Ascending aorta (tissue), 2 donors: Measurements from ENCODE around the gene GSG1. TPM values are rescaled to one million over a fixed set of nuclear protein-coding genes. Genes with fewer than 3 reads are reported as not detected.
A peak's percentile ranks its signal among the peaks of the same experiment; 100 is the strongest.

Source experiments
- DNase-seq, 2 donors: peaks; one replicate each; pipeline ENCODE4 v3.0.0-alpha.2; 2019; ENCODE audit warnings: low spot score in 2 of 2
- H3K27ac ChIP-seq, 2 donors: fragments of 200-600 bp; sonication (generic); one replicate each; pipeline ENCODE4 v1.5.1; 2016 to 2017; ENCODE audit warnings: mild to moderate bottlenecking in 1 of 2
- H3K27me3 ChIP-seq: fragments of 200-600 bp; sonication (generic); one replicate; pipeline ENCODE4 v1.5.1; 2017
- H3K36me3 ChIP-seq, 2 donors: fragments of 200-600 bp; sonication (generic); one replicate each; pipeline ENCODE4 v1.5.1; 2016
- H3K4me1 ChIP-seq, 2 donors: fragments of 200-600 bp; sonication (generic); one replicate each; pipeline ENCODE4 v1.5.1; 2016 to 2017; ENCODE audit warnings: mild to moderate bottlenecking in 1 of 2
- H3K4me3 ChIP-seq, 2 donors: fragments of 200-600 bp; sonication (generic); one replicate each; pipeline ENCODE4 v1.5.1; 2016 to 2017; ENCODE audit warnings: mild to moderate bottlenecking in 1 of 2
- H3K9me3 ChIP-seq, 2 donors: fragments of 200-600 bp; sonication (generic); one replicate each; pipeline ENCODE4 v1.5.1; 2016
- CTCF ChIP-seq, 3 experiments: fragments of 200-600 bp in 2 of 3; fragments of 450-650 bp in 1 of 3; sonication (generic) in 2 of 3; IDR thresholded peaks; one replicate each; pipeline ENCODE4 v1.5.1; 2016 to 2019; ENCODE audit warnings: antibody characterized with exemption in 3 of 3, mild to moderate bottlenecking in 1 of 3, moderate library complexity in 1 of 3
- intact Hi-C: fragments of 100-400 bp; cut with DNase I; formaldehyde crosslinking; loops from one replicate; pipeline ENCODE4 v1.15.1; 2023
- total RNA-seq: library from RNA; depleted of rRNA; stranded (reverse); fragments of >200 nt; gene quantifications from one replicate; pipeline ENCODE4 v1.1.0, GENCODE V29; 2016

Gene GSG1
- total RNA-seq, 1 donor from 2014 or later: not detected

DNA sequence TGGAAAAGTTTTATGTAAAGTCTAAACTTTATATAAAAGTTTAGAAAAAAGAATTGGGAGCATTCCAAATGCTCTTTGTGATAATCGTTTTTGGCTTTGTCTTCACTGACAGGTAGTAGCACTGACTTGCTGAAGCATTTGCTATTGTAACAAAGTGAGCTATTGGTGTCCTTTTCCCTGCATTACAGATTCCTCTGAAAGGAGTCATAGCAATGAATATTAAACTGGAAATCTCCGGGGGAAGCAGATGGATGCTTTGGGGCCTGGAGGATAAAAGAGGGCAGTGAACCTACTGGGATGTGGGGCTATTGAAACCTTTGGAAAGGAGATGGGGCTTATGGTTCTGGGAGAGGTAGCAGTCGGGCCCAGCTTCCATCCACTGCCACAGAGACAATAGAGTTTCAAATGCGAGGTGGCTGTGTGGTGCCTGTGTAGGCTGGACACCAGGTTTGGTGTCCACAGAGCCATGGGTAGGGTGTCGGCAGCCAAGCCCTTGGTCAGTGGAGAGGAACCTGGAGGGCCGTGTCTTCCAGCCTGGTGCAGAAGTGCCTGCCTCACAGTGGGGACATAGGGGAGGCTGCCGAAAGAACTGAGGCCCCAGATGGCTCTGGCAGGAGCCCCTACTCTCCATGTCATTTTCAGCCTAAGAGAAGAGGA is 10.1 kb downstream of the GSG1 start:
- TF ChIP-seq CTCF (IDR thresholded peaks at IDR 0.05): no peak
- H3K4me3 ChIP-seq: no peak overlapping the region
- H3K27me3 ChIP-seq: no peaks in the 10 kb centered on the region
- intact Hi-C loops: no loop called here
- DNase-seq: no peak
- peaks cover 4 to 19% of the 10 kb centered on the region in 2 donors for H3K4me1 ChIP-seq
- H3K9me3 ChIP-seq: no peaks in the 10 kb centered on the region
- H3K36me3 ChIP-seq: no peaks in the 10 kb centered on the region
- H3K27ac ChIP-seq: peak overlapping the region; percentile 4 to 22

DNA sequence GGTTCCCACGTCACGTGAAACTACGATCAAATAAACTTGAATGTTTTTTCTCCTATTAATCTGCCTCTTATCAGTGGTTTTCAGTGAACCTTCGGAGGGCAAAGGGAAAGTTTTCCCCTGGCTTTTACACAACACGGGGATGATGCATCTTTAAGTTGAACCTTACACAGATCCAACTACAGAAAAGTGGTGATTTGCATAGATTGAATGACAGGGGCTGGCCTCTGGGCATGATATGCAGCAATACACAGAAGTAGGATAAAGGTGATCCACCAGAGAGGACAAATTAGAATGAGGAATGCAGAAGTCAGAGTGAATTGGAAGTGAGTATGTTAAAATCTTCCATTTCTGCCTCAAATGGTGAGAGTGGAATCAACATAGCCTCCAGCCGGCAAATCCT is 11.6 kb downstream of the GSG1 start:
- H3K27ac ChIP-seq: no peak overlapping the region
- DNase-seq: no peak
- no peak for TF ChIP-seq CTCF (IDR thresholded peaks at IDR 0.05)
- H3K4me1 ChIP-seq: peaks cover 4 to 12% of the 10 kb centered on the region in 2 donors
- no peaks in the 10 kb centered on the region for H3K36me3 ChIP-seq
- H3K27me3 ChIP-seq: no peaks in the 10 kb centered on the region
- H3K4me3 ChIP-seq: no peak overlapping the region
- intact Hi-C loops: no loop called here
- no peaks in the 10 kb centered on the region for H3K9me3 ChIP-seq

- Histone ChIP-seq H3K4me3 (no peak overlapping the region), H3K9me3 (no peaks in the 10 kb centered on the region), H3K27ac (no peak overlapping the region), H3K36me3 (no peaks in the 10 kb centered on the region), H3K27me3 (no peaks in the 10 kb centered on the region), H3K4me1 (peaks cover 4 to 8% of the 10 kb centered on the region in 2 donors)
- no peak for TF ChIP-seq CTCF (IDR thresholded peaks at IDR 0.05)
- intact Hi-C loops: no loop called here
- DNase-seq: no peak
Observed at GRCh38 chr12:13090054-13090453, 13.4 kb downstream of the GSG1 start.

- H3K27ac ChIP-seq: no peak overlapping the region
- no peak overlapping the region for H3K4me3 ChIP-seq
- no peaks in the 10 kb centered on the region for H3K36me3 ChIP-seq
- peaks cover 1 to 5% of the 10 kb centered on the region in 2 donors for H3K4me1 ChIP-seq
- no peak for TF ChIP-seq CTCF (IDR thresholded peaks at IDR 0.05)
- H3K27me3 ChIP-seq: no peaks in the 10 kb centered on the region
- H3K9me3 ChIP-seq: no peaks in the 10 kb centered on the region
- no peak for DNase-seq
- intact Hi-C loops: no loop called here
Observed at GRCh38 chr12:13088496-13088895, 15.0 kb downstream of the GSG1 start.

- intact Hi-C loops: no loop called here
- Histone ChIP-seq H3K27ac (no peak overlapping the region), H3K4me1 (no peaks in the 10 kb centered on the region), H3K9me3 (no peaks in the 10 kb centered on the region), H3K4me3 (no peak overlapping the region), H3K27me3 (no peaks in the 10 kb centered on the region), H3K36me3 (peaks cover 0 to 3% of the 10 kb centered on the region in 2 donors)
- no peak for TF ChIP-seq CTCF (IDR thresholded peaks at IDR 0.05)
- DNase-seq: no peak
Observed at GRCh38 chr12:13087766-13088165, 15.7 kb downstream of the GSG1 start.
